ENCODE results near the gene GNG7. TPM values are rescaled to one million over a fixed set of nuclear protein-coding genes. Genes with fewer than 3 reads are reported as not detected.

Gene GNG7
- total RNA-seq, 1 donor from 2014 or later, result 8.5 TPM

GRCh38 chr19:2731181-2731995 lies 28.9 kb upstream of the GNG7 start:
- no peak for DNase-seq (ENCODE audit: low spot score in 2 of 2, unreplicated experiment in 2 of 2)
- no peak for TF ChIP-seq CTCF (IDR thresholded peaks at IDR 0.05; ENCODE audit: unreplicated experiment)
- H3K9me3 Mint-ChIP-seq, result no peaks in the 10 kb centered on the region
- H3K36me3 Mint-ChIP-seq, result peaks cover 16% of the 10 kb centered on the region
- H3K4me3 Mint-ChIP-seq, result no peak overlapping the region
- peaks cover 26% of the 10 kb centered on the region for H3K27me3 Mint-ChIP-seq (ENCODE audit: low read depth)
- H3K27ac Mint-ChIP-seq, result no peak overlapping the region
- H3K4me1 Mint-ChIP-seq, result no peaks in the 10 kb centered on the region

DNA sequence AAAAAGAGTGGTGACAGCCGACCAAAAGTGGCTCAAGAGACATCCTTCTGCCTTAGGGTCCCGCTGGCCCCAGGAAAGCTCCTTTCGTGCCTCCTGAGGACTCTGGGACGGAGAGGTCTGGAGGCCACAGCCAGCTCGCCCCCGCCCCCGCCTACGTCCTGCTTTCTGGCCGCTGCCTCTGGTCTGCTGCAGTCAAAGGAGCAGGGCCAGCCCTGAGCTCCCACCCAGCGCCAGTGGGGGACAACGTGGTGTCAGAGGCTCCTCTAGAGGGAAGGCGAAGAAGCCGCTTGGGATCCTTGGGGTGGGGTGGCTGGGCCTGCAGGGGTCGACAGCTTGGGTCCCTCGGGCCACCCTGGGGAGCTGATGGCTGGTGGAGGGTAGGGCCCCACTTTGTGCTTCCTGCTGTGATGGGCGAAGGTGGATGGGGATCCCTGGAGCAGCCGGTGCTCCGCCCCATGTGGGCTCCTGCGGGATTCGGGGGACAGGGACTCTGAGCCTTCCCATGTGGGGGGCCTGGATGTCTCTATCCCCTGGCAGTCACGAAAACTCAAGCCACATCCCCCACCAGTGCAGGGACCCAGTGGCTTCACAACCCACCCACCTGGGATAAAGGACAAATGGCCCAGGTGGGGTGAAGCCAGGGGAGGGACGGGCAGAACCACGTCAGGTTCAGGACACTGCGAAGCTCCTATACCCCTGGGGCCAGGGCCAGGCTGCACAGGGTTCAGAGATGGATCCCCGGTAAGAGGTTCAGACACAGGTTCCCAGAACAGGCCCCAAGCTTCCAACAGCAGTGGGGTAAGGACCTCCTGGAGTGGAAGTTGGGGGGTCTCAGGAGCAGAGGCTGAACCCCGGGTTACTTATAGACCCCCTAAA lies 27.7 kb upstream of the GNG7 start:
- Mint-ChIP-seq H3K36me3 (peaks cover 9% of the 10 kb centered on the region), H3K4me1 (no peaks in the 10 kb centered on the region), H3K9me3 (no peaks in the 10 kb centered on the region), H3K27ac (no peak overlapping the region), H3K27me3 (ENCODE audit: low read depth) (peaks cover 38% of the 10 kb centered on the region), H3K4me3 (no peak overlapping the region)
- no peak for TF ChIP-seq CTCF (IDR thresholded peaks at IDR 0.05; ENCODE audit: unreplicated experiment)
- DNase-seq (ENCODE audit: low spot score in 2 of 2, unreplicated experiment in 2 of 2), result no peak

DNA sequence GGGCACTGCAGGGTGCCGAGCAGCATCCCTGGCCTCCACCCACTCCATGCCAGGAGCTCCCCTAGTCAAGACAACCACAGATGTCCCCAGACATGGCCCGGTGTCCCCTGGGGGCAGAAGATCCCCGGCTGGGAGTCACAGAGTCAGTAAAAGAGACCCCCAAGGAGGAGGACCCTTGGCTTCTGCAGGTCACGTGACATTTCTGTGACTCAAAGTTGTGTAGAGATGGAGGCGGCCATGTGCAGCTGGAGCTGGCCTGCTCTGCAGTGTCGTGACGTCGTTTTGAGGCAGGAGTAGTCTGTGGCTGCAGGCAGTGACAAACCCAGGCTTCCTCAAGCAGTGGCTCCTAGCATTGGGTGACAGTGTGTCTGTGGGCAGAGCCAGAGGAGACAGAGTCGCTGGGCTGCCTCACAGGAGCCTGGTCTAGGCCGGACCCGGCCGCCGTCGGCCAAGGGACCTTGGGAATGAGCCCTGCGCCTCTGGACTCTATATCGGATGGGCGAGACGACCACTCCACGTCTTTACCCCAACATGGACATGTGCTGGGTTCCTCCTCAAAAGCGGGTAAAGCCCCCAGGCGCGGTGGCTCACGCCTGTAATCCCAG lies 26.4 kb upstream of the GNG7 start:
- no peaks in the 10 kb centered on the region for H3K4me1 Mint-ChIP-seq
- H3K27me3 Mint-ChIP-seq (ENCODE audit: low read depth), result peaks cover 45% of the 10 kb centered on the region
- TF ChIP-seq CTCF (IDR thresholded peaks at IDR 0.05; ENCODE audit: unreplicated experiment), result no peak

DNA sequence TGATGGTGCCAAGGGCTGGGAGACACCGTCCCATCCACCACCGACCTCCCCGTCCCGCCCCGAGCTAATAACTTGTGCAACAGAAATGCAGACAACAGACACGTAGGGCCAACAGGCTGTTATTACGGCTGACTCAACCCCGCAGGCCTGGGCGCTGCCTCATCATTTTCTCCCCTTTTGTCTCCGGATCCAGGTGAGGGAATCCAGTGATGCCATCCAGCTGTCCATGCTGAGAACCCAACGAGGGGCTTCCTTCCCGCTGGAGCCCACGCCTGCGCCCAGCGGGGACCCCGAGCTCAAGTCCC lies 25.1 kb upstream of the GNG7 start:
- DNase-seq (ENCODE audit: low spot score in 2 of 2, unreplicated experiment in 2 of 2), result no peak
- TF ChIP-seq CTCF (IDR thresholded peaks at IDR 0.05; ENCODE audit: unreplicated experiment), result no peak
- no peaks in the 10 kb centered on the region for H3K4me1 Mint-ChIP-seq
- no peaks in the 10 kb centered on the region for H3K9me3 Mint-ChIP-seq
- no peak overlapping the region for H3K4me3 Mint-ChIP-seq
- H3K27me3 Mint-ChIP-seq (ENCODE audit: low read depth), result peaks cover 58% of the 10 kb centered on the region
- H3K36me3 Mint-ChIP-seq, result no peaks in the 10 kb centered on the region
- H3K27ac Mint-ChIP-seq, result no peak overlapping the region

More for the DNA sequence above, 26.4 kb upstream of the GNG7 start:
- no peaks in the 10 kb centered on the region for H3K9me3 Mint-ChIP-seq
- DNase-seq (ENCODE audit: low spot score in 2 of 2, unreplicated experiment in 2 of 2), result no peak
- H3K36me3 Mint-ChIP-seq, result peaks cover under 1% of the 10 kb centered on the region
- no peak overlapping the region for H3K27ac Mint-ChIP-seq
- no peak overlapping the region for H3K4me3 Mint-ChIP-seq

DNA sequence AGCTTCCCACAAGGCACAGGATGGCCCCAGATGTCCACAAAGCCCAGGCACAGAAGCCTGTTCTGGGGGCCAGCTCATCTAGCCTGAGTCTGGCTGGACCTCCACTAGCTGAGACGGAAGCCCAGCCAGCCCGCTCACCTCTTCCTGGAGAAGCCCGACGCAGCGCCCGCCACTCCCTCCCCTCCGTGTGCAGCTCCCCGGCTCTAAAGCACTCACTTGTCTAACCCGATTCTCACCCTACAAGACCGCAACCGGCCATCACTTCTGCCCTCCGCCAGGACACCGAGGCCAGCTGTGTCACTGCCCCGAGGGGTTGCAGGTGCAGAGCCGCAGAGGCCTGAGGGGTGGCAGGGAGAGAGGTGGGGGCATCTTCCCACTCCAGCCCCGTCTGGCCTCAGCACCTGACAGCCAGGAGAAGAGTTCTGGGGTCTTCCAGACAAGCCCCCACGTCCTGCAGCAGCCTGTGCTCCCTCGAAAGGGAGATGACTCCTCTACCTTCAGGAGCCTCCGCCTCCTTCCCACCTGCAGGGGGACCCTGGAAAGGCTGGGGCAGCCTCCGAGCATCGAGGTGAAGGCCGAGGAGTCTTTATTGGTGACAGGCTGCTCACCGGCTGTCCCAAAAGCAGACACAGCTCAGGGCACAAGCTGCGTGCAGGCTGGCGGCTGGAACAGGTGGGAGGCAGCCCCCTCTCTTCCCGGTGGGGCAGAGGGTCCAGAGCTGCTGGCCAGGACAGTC lies 24.6 kb upstream of the GNG7 start:
- Mint-ChIP-seq H3K9me3 (no peaks in the 10 kb centered on the region), H3K27me3 (ENCODE audit: low read depth) (peaks cover 63% of the 10 kb centered on the region), H3K36me3 (no peaks in the 10 kb centered on the region), H3K4me3 (no peak overlapping the region), H3K4me1 (no peaks in the 10 kb centered on the region), H3K27ac (no peak overlapping the region)
- no peak for TF ChIP-seq CTCF (IDR thresholded peaks at IDR 0.05; ENCODE audit: unreplicated experiment)
- no peak for DNase-seq (ENCODE audit: low spot score in 2 of 2, unreplicated experiment in 2 of 2)
